ENCODE data around the gene LRBA. TPM values are rescaled to one million over a fixed set of nuclear protein-coding genes. Genes with fewer than 3 reads are reported as not detected.

The LRBA gene
- total and polyA plus RNA-seq, 9 of the 15 experiments (the other 6 are each of a cell fraction or from before 2014, with no cell fraction given), result 24.2 to 88.7 (median 59.7) TPM

DNA sequence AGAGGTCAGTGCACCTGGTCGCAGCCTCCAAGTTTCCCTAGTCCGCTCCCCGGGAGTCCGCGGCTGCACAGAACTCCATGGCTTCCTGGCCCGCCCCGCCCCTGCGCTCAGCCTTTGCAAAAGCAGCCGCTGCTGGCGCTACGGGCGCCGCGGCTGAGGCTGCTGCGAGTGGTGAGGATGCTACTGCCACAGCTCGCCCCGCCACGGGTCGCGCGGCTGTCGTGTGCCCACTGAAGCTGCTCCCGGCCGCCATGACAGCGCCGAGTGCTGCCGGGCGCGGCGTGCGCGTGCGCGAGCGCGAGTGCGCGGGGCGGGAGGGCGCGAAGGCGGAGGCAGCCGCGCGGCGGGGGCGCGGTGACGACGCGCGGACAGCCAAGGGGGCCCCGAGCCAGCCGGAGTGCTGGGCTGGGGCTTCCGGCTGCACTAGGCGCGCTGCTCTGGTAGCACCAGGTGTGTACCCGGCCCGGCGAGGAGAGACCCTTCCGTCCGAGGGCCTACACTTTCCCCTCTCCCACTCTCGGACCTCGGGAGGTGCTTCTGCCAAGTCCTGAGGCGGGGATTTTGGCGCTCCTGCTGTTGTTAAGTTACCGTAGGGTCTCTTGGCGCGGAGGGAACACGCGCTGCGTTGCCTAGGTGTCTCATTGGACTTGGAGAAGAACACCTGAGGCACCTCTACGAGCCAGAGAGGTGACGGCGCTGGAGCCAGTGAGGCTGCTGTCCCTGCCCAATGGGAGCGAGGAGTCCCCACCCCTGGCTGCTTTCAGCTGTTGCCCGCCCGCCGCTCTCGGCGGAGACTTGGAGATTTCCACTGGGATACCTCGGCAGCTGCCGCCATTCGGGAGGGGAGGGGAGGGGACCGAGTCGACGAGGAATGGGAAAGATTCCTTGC, 619 bp upstream of the LRBA start (continued):
- TF ChIP-seq CBFA2T3 (IDR thresholded peaks at IDR 0.05) (no peak), RNF2 (IDR thresholded peaks at IDR 0.05) (peak; percentile 37; the same call in 1 of the 2 replicates), HDGF (IDR thresholded peaks at IDR 0.05) (no peak), ATF7 (IDR thresholded peaks at IDR 0.05) (no peak; the same call in 1 of the 2 replicates), C11orf30 (IDR thresholded peaks at IDR 0.05; ENCODE audit: low read depth) (peak; percentile 25), TRIM24 (IDR thresholded peaks at IDR 0.05) (no peak), RBM17 (IDR thresholded peaks at IDR 0.05; ENCODE audit: borderline replicate concordance, low read depth, low read length) (no peak), FOXM1 (IDR thresholded peaks at IDR 0.05; ENCODE audit: low read depth) (no peak), FOXM1 (CRISPR knock-in tag; IDR thresholded peaks at IDR 0.05; ENCODE audit: low read depth) (no peak), RB1 (IDR thresholded peaks at IDR 0.05; ENCODE audit: low read depth) (peak; percentile 92), GTF2A2 (tag; IDR thresholded peaks at IDR 0.05) (no peak), MEF2D (tag; conservative IDR thresholded peaks at IDR 0.05; ENCODE audit: low read depth) (no peak), CC2D1A (IDR thresholded peaks at IDR 0.05) (peak; percentile 54; the same call in 1 of the 2 replicates), KLF10 (CRISPR knock-in tag; IDR thresholded peaks at IDR 0.05) (no peak), POLR2B (IDR thresholded peaks at IDR 0.05; ENCODE audit: low read depth, partially characterized antibody) (peak; percentile 65), ZFP1 (CRISPR knock-in tag; IDR thresholded peaks at IDR 0.05) (0 out of 2 replicates have a peak, but pooled peaks have one; percentile 15)
- TF ChIP-seq, protein P1, sequence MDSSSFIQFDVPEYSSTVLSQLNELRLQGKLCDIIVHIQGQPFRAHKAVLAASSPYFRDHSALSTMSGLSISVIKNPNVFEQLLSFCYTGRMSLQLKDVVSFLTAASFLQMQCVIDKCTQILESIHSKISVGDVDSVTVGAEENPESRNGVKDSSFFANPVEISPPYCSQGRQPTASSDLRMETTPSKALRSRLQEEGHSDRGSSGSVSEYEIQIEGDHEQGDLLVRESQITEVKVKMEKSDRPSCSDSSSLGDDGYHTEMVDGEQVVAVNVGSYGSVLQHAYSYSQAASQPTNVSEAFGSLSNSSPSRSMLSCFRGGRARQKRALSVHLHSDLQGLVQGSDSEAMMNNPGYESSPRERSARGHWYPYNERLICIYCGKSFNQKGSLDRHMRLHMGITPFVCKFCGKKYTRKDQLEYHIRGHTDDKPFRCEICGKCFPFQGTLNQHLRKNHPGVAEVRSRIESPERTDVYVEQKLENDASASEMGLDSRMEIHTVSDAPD (CRISPR knock-in tag; IDR thresholded peaks at IDR 0.05), result no peak
- TF ChIP-seq, protein P2, sequence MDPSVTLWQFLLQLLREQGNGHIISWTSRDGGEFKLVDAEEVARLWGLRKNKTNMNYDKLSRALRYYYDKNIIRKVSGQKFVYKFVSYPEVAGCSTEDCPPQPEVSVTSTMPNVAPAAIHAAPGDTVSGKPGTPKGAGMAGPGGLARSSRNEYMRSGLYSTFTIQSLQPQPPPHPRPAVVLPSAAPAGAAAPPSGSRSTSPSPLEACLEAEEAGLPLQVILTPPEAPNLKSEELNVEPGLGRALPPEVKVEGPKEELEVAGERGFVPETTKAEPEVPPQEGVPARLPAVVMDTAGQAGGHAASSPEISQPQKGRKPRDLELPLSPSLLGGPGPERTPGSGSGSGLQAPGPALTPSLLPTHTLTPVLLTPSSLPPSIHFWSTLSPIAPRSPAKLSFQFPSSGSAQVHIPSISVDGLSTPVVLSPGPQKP (CRISPR knock-in tag; IDR thresholded peaks at IDR 0.05), result no peak
- TF ChIP-seq, protein P3, sequence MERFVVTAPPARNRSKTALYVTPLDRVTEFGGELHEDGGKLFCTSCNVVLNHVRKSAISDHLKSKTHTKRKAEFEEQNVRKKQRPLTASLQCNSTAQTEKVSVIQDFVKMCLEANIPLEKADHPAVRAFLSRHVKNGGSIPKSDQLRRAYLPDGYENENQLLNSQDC (CRISPR knock-in tag; IDR thresholded peaks at IDR 0.05), result no peak
- TF ChIP-seq, protein P4, sequence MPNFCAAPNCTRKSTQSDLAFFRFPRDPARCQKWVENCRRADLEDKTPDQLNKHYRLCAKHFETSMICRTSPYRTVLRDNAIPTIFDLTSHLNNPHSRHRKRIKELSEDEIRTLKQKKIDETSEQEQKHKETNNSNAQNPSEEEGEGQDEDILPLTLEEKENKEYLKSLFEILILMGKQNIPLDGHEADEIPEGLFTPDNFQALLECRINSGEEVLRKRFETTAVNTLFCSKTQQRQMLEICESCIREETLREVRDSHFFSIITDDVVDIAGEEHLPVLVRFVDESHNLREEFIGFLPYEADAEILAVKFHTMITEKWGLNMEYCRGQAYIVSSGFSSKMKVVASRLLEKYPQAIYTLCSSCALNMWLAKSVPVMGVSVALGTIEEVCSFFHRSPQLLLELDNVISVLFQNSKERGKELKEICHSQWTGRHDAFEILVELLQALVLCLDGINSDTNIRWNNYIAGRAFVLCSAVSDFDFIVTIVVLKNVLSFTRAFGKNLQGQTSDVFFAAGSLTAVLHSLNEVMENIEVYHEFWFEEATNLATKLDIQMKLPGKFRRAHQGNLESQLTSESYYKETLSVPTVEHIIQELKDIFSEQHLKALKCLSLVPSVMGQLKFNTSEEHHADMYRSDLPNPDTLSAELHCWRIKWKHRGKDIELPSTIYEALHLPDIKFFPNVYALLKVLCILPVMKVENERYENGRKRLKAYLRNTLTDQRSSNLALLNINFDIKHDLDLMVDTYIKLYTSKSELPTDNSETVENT (CRISPR knock-in tag; IDR thresholded peaks at IDR 0.05), result peak; percentile 93
- TF ChIP-seq, protein P5, sequence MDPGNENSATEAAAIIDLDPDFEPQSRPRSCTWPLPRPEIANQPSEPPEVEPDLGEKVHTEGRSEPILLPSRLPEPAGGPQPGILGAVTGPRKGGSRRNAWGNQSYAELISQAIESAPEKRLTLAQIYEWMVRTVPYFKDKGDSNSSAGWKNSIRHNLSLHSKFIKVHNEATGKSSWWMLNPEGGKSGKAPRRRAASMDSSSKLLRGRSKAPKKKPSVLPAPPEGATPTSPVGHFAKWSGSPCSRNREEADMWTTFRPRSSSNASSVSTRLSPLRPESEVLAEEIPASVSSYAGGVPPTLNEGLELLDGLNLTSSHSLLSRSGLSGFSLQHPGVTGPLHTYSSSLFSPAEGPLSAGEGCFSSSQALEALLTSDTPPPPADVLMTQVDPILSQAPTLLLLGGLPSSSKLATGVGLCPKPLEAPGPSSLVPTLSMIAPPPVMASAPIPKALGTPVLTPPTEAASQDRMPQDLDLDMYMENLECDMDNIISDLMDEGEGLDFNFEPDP (CRISPR knock-in tag; IDR thresholded peaks at IDR 0.05), result no peak
- TF ChIP-seq, protein P6, sequence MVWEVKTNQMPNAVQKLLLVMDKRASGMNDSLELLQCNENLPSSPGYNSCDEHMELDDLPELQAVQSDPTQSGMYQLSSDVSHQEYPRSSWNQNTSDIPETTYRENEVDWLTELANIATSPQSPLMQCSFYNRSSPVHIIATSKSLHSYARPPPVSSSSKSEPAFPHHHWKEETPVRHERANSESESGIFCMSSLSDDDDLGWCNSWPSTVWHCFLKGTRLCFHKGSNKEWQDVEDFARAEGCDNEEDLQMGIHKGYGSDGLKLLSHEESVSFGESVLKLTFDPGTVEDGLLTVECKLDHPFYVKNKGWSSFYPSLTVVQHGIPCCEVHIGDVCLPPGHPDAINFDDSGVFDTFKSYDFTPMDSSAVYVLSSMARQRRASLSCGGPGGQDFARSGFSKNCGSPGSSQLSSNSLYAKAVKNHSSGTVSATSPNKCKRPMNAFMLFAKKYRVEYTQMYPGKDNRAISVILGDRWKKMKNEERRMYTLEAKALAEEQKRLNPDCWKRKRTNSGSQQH (CRISPR knock-in tag; IDR thresholded peaks at IDR 0.05), result no peak

Measured in K562 (cell line).